OCI-LY1 (cell line): Measurements from ENCODE around the gene SMYD3.

Experiments
- CTCF ChIP-seq: fragments of 200-600 bp; sonication (generic), shearing (Covaris generic); IDR thresholded peaks from 2 replicates; pipeline ENCODE4 v1.5.1; 2017; ENCODE audit warnings: mild to moderate bottlenecking, antibody characterized with exemption, low read length, moderate library complexity, mixed read lengths
- EZH2 ChIP-seq: fragments of 200-600 bp; sonication (generic), shearing (Covaris generic); IDR thresholded peaks from 2 replicates; pipeline ENCODE4 v1.8.0; 2017; ENCODE audit warnings: borderline replicate concordance, mixed run types, mild to moderate bottlenecking, antibody characterized with exemption, low read length, moderate library complexity, mixed read lengths

GRCh38 chr1:245939756-245940345 is 567.2 kb downstream of the SMYD3 start:
- TF ChIP-seq CTCF (no peak), EZH2 (no peak)
